GM18505 (cell line): ENCODE data around the gene PNPLA2.

ENCODE experiments used
- ATAC-seq: cut with Tn5 transposase; IDR thresholded peaks from one replicate; pipeline ENCODE4 v1.9.1; 2021; ENCODE audit not compliant: unreplicated experiment
- POLR2A ChIP-seq: IDR thresholded peaks from 4 replicates; pipeline ENCODE4 v1.6.1; 2011; ENCODE audit warnings: borderline replicate concordance; ENCODE audit not compliant: insufficient read depth, insufficient read length; ENCODE audit errors: extremely low read depth

Gene PNPLA2

DNA sequence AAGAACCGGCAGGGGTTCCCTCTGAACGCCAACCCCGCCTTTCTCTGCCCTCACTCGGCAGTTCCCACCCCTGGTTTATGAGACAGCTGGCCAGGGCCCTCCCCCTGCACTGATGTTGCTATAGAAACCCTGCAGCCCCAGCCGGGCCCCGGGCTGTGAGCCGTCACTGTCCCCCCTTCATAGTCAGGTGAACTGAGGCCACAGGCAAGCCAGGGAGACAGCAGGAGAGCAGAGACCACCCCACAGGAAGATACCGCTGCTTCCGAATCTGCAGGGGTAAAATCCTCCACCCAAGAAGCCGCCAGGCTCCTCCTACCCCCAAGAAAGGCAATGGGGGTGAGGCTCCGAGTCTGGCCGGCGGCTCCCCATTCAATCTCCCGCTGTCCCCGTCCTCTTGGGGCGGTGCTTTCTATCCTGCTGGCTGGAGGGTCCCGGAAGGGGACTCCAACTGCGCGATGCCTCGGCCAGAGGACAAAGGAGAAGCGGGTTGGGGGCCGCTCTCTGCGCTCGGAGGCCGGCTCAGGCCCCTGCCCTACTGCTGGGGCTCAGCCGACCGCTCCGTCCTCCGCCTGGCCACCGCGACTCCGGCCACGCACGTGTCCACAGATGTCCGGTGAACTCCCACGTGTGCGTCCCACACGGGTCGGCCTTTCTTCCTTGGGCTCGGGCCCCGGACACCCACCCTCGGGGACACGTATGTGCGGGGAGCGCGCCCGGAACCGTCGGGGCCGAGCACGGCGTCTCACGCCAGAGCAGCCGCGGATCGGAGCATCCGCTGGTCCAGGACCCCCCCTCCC lies 21.2 kb upstream of the PNPLA2 start:
- ATAC-seq: peak; percentile 33
- TF ChIP-seq POLR2A: no peak

DNA sequence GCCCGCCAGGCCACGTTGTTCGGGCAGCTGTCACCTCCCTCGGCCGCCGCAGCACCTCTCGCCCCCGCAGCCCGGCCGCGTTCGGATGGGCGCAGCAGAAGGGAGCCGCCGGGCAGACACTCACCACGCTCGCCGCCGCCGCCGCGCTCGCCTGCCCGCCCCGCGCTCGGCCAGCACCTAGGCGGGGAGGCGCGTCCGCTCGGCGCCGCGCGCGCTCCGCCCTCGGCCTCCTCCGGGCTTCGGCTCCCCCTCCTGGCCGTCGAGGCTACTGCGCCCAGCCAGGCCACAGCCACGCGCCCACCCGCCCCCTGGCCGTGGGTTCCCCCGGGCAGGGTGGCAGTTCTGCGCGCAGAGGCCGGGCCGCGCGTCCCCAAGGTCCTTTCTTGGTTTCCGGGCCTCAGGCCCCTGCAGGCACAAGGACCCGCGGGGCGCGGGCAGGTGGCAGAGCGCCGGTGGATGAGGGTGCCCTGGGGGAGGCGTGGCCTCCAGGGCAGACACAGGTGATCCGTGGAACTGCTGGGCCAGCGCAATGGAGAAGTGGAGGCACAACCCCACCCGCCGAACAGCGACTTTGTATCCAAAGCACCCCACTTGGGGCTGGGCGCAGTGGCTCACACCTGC lies 20.5 kb upstream of the PNPLA2 start, which contains the start of gene SLC25A22:
Gene SLC25A22 (minus strand): TSS at position 189 of the 621 bp plus-strand sequence. CDS start 3,275 bp downstream, outside the sequence.
- peak; percentile 61 for TF ChIP-seq POLR2A
- peak; percentile 66 for ATAC-seq

DNA sequence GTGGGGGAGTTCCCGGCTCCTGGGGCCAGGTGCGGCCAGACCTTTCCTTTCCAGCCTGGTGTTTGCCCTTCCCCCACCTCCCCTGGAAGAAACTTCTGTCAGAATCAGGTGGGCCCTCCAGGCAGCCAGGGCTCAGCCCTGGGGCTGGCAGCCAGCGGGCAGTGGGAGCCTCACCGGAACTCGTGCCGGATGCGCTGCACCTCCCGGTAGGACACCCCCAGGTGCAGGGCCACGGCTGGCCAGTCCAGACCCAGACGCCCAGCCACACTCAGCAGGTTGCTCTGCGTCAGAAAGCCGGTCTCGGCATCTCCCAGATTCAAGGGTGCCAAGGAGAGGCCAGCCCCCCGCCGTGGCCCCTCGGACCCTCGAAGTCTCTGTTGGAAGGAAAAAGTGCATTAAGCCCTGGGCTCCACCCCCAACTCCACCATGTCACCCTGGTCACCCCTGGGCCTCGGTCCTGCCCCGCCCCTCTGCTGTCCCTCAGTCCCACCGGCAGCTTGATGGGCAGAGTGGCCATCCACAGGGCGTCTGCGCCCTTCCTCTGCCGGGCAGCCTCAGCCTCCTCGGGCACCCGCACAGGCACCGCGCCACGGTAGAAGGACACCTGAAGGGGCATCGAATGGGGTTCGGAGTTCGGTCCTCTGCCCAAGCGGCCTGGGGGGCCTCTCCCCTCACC lies 18.9 kb upstream of the PNPLA2 start:
- TF ChIP-seq POLR2A: no peak
- ATAC-seq: no peak

DNA sequence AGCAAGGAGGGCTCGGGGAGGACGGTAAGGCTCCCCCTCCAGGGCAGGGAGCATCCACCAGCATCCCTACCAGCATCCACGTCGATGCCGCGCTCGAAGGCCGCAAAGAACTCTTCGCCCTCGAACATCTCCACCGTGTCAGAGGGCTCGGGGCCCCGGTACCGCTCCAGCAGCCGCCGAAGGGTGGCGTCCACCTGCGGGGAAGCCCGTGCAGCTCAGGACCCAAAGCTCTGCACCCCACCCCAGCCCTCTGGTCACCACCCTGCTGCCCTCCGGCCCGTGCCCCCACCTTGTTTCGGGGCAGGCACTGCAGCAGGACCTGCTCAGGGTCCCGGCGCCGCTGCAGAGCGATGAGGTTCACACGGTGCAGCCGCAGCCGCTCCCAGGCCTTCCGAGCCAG lies 18.2 kb upstream of the PNPLA2 start:
- TF ChIP-seq POLR2A: no peak

DNA sequence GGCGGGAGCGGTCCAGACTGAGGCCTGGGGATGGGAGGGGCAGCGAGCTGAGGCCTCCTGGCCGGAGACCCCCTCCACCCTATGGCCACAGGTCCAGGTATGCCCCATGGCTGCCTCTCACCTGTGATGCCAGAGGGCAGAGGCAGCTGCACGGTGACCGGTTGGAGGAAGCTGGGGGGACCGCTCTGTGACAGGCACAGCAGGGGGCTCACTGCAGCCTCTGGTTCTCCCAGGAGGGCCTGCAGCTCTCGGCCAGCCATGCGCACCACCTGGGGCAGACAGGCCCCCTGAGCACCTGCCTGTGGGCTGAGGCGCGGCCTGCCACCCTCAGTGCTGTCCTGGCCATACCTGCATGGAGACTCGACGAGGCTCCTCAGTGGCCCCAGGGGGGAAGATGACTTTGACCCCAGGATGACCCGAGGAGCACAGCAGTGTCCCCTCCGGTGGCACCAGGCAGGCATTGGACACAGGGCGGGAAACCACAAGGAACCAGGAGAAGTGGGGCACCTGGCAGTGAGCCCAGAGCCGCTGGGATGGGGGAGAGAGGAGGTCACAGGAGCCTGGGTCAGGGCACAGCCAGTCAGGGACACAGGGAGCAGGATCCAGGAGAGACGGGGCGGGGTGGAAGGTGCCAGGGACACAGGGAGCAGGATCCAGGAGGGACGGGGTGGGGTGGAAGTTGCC lies 17.5 kb upstream of the PNPLA2 start:
- ATAC-seq: no peak
- no peak for TF ChIP-seq POLR2A

More for the DNA sequence above, 18.2 kb upstream of the PNPLA2 start:
- ATAC-seq: no peak

DNA sequence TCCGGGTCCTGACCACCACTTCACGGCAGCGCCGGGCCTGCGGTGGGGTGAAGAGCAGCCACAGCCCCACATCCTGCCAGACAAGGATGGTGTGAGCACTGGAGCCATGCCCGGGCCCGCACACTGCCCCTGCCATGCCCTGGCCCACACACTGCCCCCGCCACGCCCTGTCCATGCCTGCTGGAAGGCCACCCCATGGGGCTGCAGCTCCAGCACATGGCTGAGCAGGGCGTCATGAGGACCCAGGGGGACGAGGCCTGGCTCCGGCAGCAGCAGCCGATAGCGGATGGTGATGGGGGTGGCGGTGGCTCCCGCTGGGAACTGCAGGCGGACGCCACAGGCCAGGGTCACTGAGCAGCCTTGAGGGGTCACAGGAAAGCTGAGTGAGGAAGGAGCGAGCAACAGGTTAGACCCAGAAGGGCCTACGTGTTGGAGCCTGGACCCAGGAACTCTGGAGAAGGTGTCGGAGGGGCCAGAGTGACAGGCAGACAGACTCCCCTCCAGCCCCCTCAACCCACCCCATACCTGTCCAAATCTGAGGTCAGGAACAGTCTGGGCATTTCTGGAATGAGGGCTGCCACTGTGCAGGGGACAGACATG lies 16.6 kb upstream of the PNPLA2 start:
- TF ChIP-seq POLR2A: no peak
- ATAC-seq: no peak

DNA sequence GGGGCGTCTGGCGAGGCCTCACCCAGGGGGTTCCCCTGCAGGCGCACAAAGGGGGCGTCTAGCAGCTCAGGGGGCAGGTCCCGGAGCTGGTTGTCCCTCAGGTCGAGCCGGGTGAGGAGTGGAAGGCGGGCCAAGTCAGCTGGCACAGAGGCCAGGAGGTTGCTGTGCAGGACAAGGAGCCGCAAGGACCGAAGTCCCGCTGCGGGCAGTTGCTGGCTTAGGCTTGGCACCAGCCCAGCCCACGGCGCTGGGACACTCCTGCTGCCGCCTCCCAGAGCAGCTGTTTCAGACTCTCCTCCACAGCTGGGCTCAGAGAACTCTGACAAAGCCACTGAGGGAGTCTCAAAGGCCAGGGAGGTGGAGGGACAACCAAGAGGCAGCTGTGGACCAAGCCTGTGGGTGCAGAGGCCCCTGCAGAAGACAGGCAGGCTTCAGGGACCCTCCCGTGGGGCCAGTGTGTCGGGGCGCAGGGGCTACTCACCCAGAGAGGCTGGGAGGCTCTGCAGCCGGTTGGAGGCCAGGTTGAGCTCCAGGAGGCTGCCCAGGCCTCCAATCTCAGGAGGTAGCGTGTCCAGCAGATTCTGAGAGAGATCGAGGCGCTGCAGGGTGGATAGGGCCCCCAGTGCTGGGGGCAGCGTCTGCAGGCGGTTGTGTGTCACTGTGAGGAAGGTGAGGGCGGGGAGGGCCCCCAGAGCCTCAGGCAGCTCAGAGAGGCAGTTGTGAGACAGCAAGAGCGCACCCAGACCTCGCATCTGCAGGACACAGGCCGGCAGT lies 15.8 kb upstream of the PNPLA2 start:
- no peak for ATAC-seq
- TF ChIP-seq POLR2A: no peak

DNA sequence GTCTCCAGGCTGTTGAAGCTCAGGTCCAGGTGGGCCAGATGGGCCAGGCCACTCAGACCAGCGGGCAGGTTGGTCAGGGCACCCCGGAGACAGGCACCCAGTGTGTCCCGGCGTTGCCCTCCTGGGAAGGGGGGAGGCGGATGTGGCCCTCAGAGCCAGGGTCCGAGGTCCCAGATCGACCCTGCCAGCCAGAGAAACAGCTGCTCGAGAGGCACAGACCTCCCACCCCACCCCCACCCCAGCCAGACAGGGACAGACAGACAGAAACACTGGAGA lies 15.3 kb upstream of the PNPLA2 start:
- no peak for ATAC-seq
- TF ChIP-seq POLR2A: no peak

DNA sequence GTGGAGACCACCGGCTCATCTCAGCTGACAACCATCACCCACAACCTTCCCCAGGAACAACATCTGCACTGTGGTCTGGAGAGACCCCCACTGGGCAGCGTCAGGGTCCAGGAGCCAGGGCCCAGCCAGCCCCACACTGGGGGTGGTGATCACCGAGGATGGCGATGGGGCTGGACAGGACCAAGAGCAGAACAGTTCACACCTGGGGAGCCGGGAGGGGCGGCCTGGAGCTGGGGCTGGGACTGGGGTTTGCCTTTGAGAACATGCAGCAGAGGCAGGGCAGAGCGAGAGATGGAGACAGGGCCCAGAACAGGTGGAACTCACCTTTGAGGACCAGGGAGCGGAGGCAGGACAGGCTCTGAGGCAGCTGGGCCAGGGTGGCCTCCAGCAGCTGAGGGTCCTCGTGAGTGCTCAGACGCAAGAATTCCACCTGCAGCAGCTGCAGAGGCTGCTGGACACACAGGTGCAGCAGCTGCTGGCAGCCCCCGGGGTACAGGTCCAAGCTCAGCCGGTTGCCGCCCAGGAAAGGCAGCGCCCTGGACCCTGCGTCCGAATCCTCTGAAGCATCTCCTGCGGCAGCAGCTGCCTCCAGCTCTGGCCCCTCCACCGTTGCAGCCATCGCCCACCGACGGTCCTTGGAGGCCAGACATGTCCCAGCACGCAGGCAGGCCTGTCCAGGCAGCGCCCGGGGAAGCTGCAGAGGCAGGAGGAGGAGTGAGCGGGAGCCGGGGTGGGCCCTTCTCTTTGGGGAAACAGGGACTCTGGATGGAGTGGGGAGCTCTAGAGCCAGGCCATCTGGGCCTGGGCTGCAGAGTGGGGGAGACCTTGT lies 14.7 kb upstream of the PNPLA2 start:
- no peak for TF ChIP-seq POLR2A
- ATAC-seq: no peak

DNA sequence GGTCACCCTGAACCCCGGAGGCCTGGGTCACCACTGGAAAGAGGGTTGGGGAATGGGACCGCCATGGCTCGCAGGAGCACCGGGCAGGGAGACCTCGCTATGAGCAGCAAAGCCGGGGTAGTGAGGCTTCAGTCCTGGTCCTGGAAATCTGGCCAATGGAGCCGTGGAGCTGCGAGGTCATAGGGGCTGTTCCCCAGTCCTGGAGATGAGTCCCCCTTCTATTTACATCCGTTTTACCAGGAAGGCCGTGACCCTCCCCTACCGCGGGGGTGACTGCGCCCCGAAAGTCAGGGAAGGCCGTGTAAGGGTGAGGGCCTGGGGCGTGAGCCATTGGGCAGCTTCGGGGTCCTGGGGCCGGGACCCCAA lies 14.1 kb upstream of the PNPLA2 start:
- ATAC-seq: no peak
- no peak for TF ChIP-seq POLR2A

DNA sequence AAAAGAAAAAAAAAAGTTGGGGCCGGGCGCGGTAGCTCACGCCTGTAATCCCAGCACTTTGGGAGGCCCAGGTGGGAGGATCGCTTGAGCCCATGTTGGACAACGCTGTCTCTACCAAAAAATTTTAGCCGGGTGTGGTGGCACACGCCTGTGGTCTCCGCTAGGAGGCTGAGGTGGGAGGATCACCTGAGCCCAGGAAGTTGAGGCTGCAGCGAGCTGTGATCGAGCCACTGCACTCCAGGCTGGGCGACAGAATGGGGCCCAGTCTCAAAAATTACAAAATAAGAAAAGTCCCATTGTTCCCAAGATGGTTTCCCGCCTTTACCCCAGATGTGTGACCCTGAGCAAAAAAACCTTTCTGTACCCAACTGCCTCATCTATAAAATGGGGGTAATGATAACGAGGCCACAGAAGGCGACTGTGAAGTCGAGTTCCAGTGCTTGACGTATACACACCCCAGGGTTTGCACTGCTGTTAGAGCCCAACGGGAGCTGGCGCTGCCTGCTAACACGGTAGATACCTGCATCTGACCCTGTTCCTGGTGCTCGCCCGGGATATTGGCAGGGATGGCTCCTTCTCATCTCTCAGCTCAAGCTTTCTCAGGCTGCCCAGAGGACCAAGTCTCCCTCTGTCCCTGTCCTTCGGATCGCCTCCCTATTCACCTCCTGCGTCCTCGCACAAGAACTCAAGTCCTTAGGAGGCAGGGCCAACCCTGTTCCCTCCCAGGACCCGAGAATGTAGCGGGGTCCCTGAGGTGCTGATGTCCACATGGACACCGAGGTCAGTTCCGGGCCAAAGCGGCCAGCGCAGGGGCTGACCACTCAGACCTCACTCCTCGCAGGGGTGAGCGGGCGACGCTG lies 10.1 kb upstream of the PNPLA2 start:
- ATAC-seq: peak; percentile 0

More for the DNA sequence above, 10.1 kb upstream of the PNPLA2 start:
- no peak for TF ChIP-seq POLR2A
